HCT116 (cell line): ENCODE results near the gene HOXD10. TPM values are rescaled to one million over a fixed set of nuclear protein-coding genes. Genes with fewer than 3 reads are reported as not detected.

Experiments used
- ATAC-seq: fragments of 200-7000 bp; cut with Tn5 transposase; 2 replicates; pipeline ENCODE4 v1.9.1; 2020; ENCODE audit warnings: mild to moderate bottlenecking, moderate library complexity
- BruUV-seq: library from RNA; stranded (reverse); fragments of 400-500 nt; replicated peaks from 2 replicates; lab custom pipeline; 2021; lab: Mats Ljungman, UMichigan
- CTCF ChIA-PET: fragments of 300-600 bp; sonication (Branson Sonifier 250); formaldehyde crosslinking; loops from one replicate; lab custom pipeline; 2021; ENCODE audit warnings: antibody characterized with exemption; lab: Charles Lee
- POLR2A ChIA-PET: fragments of 300-600, 350-600 bp; sonication (Branson Sonifier 250); formaldehyde crosslinking; loops from one replicate; lab custom pipeline; 2021; ENCODE audit warnings: antibody characterized with exemption; lab: Charles Lee
- RAD21 ChIA-PET, 2 experiments: fragments of 300-600 bp; sonication (Branson Sonifier 250); formaldehyde crosslinking; loops; one replicate each; lab custom pipeline; 2023; ENCODE audit warnings: low total read pairs in 2 of 2; ENCODE audit not compliant: uncharacterized antibody in 2 of 2, unreplicated experiment in 2 of 2, low non-redundant PET in 1 of 2; lab: Charles Lee
- DNase-seq: peaks from one replicate; pipeline ENCODE4 v3.0.0-alpha.2; 2010; ENCODE audit warnings: low read depth, low spot score
- H2AFZ ChIP-seq: fragments of 200-600 bp; shearing (Covaris generic), sonication (generic); 2 replicates; pipeline ENCODE4 v1.6.1; 2017; ENCODE audit warnings: low read depth, mixed run types, mixed read lengths, antibody characterized with exemption, low read length; ENCODE audit not compliant: poor library complexity, severe bottlenecking
- H3K27ac ChIP-seq: 2 replicates; pipeline ENCODE4 v1.5.1; 2012; ENCODE audit warnings: low read depth, low read length
- H3K27me3 ChIP-seq: fragments of 200-600 bp; sonication (generic); 2 replicates; pipeline ENCODE4 v1.6.1; 2016; ENCODE audit warnings: mixed run types, low read length, mixed read lengths; ENCODE audit not compliant: insufficient read depth
- H3K36me3 ChIP-seq, 2 experiments: fragments of 200-500 bp in 1 of 2; fragments of 200-600 bp in 1 of 2; sonication (Bioruptor generic) in 1 of 2; sonication (generic) in 1 of 2; 2 replicates each; pipeline versions ENCODE4 v1.5.1 to v1.6.1; 2014 to 2016; ENCODE audit warnings: low read length in 2 of 2, inconsistent platforms in 1 of 2, mixed read lengths in 1 of 2, mixed run types in 1 of 2; ENCODE audit not compliant: insufficient read depth in 2 of 2, control insufficient read depth in 1 of 2
- H3K4me1 ChIP-seq, 2 experiments: fragments of 200-600 bp in 1 of 2; sonication (generic) in 1 of 2; 2 replicates each; pipeline versions ENCODE4 v1.5.1 to v1.6.1; 2012 to 2017; ENCODE audit warnings: low read length in 2 of 2, inconsistent platforms in 1 of 2, mild to moderate bottlenecking in 1 of 2, mixed read lengths in 1 of 2, mixed run types in 1 of 2, moderate library complexity in 1 of 2; ENCODE audit not compliant: insufficient read depth in 2 of 2, control insufficient read depth in 1 of 2
- H3K4me2 ChIP-seq: fragments of 200-600 bp; sonication (generic); 2 replicates; pipeline ENCODE4 v1.6.1; 2017; ENCODE audit warnings: mixed run types, low read length, mixed read lengths
- H3K4me3 ChIP-seq, 2 experiments: fragments of 200-600 bp in 1 of 2; sonication (generic) in 1 of 2; replicated peaks in 1 of 2; 2 replicates each; pipeline ENCODE4 v1.5.1; 2011 to 2016; ENCODE audit warnings: low read length in 2 of 2, control low read depth in 1 of 2, low read depth in 1 of 2, mild to moderate bottlenecking in 1 of 2, mixed read lengths in 1 of 2, mixed run types in 1 of 2
- H3K79me2 ChIP-seq: fragments of 200-600 bp; sonication (generic); 2 replicates; pipeline ENCODE4 v1.6.1; 2017; ENCODE audit warnings: mild to moderate bottlenecking, mixed run types, low read length, moderate library complexity, mixed read lengths; ENCODE audit not compliant: insufficient read depth
- H3K9ac ChIP-seq: fragments of 200-600 bp; sonication (generic); 2 replicates; pipeline ENCODE4 v1.6.1; 2016; ENCODE audit warnings: low read length, mixed read lengths
- H3K9me2 ChIP-seq: fragments of 200-600 bp; sonication (generic), shearing (Covaris generic); 2 replicates; pipeline ENCODE4 v1.6.1; 2017; ENCODE audit warnings: mixed run types, mild to moderate bottlenecking, moderate library complexity; ENCODE audit not compliant: insufficient read depth
- H3K9me3 ChIP-seq, 2 experiments: fragments of 200-500 bp in 1 of 2; fragments of 200-600 bp in 1 of 2; sonication (Bioruptor generic) in 1 of 2; sonication (generic) in 1 of 2; 2 replicates each; pipeline ENCODE4 v1.6.1; 2014 to 2017; ENCODE audit warnings: low read length in 2 of 2, mixed read lengths in 2 of 2, inconsistent platforms in 1 of 2, low read depth in 1 of 2, mild to moderate bottlenecking in 1 of 2, mixed run types in 1 of 2, moderate library complexity in 1 of 2; ENCODE audit not compliant: control insufficient read depth in 1 of 2, insufficient read depth in 1 of 2
- H4K20me1 ChIP-seq: fragments of 200-600 bp; sonication (generic), shearing (Covaris generic); 2 replicates; pipeline ENCODE4 v1.6.1; 2017; ENCODE audit warnings: mixed run types, mild to moderate bottlenecking, moderate library complexity; ENCODE audit not compliant: insufficient read depth
- CBX3 ChIP-seq: IDR thresholded peaks from 2 replicates; pipeline ENCODE4 v1.6.1; 2012; ENCODE audit warnings: low read depth
- CTCF ChIP-seq, 3 experiments: fragments of 200-600 bp in 1 of 3; sonication (generic) in 1 of 3; IDR thresholded peaks in 2 of 3; conservative IDR thresholded peaks in 1 of 3; 2 replicates each; pipeline ENCODE4 v1.5.1; 2012 to 2017; ENCODE audit warnings: low read depth in 2 of 3, low read length in 2 of 3, antibody characterized with exemption in 1 of 3, borderline replicate concordance in 1 of 3, control low read depth in 1 of 3, mild to moderate bottlenecking in 1 of 3, mixed read lengths in 1 of 3, mixed run types in 1 of 3, moderate library complexity in 1 of 3; ENCODE audit not compliant: insufficient read depth in 1 of 3
- ELF1 ChIP-seq: IDR thresholded peaks from 2 replicates; pipeline ENCODE4 v1.6.1; 2012; ENCODE audit warnings: low read depth, borderline replicate concordance
- EZH2phosphoT487 ChIP-seq: fragments of 200-600 bp; IDR thresholded peaks from 2 replicates; pipeline ENCODE4 v1.6.1; 2018; ENCODE audit warnings: antibody characterized with exemption, borderline replicate concordance
- REST ChIP-seq: IDR thresholded peaks from 2 replicates; pipeline ENCODE4 v1.6.1; 2012; ENCODE audit warnings: low read depth
- SIN3A ChIP-seq: IDR thresholded peaks from 2 replicates; pipeline ENCODE4 v1.6.1; 2012; ENCODE audit warnings: low read depth
- ZNF274 ChIP-seq: fragments of 200-500 bp; sonication (Bioruptor generic); IDR thresholded peaks from 2 replicates; pipeline ENCODE4 v1.6.1; 2014; ENCODE audit warnings: mild to moderate bottlenecking, low read depth, low read length, inconsistent platforms
- intact Hi-C: fragments of 100-400 bp; cut with micrococcal nuclease; formaldehyde crosslinking; loops from 2 replicates; pipeline ENCODE4 v1.10.0; 2022
- total RNA-seq: library from RNA; stranded (reverse); gene quantifications from one replicate; pipeline ENCODE4 v1.2.1, GENCODE V29; 2021; ENCODE audit not compliant: unreplicated experiment

HOXD10 gene
- total RNA-seq, 1 experiment from 2014 or later = not detected

DNA sequence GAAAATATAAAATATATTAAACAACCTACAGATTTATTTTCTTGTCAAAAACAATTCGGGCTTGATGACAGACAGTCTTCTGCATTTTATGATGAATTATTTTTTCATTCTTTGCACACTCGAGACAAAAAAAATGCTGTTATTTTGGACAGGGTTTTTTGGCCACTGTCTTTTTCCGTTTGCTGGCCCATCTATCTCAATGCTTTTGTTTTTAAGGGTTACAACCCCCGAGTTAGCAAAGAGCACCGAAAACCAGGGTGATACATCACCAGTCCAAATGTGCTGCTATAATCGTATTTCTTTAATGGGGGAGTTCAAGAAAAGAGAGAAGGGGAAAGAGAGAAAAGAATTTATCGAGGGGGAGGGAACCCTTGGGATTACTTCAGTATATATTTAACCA, 40.5 kb upstream of the HOXD10 start:
- POLR2A ChIA-PET = no interaction called here

More for the DNA sequence above, 40.5 kb upstream of the HOXD10 start:
- Histone ChIP-seq H3K36me3 (no peaks in the 10 kb centered on the region), H3K27ac (no peak overlapping the region), H3K4me1 (no peaks in the 10 kb centered on the region), H3K27me3 (no peaks in the 10 kb centered on the region), H3K9me3 (no peaks in the 10 kb centered on the region), H3K4me3 (no peak overlapping the region), H3K79me2 (no peaks in the 10 kb centered on the region), H3K4me2 (no peak overlapping the region), H4K20me1 (no peaks in the 10 kb centered on the region), H3K9me2 (no peaks in the 10 kb centered on the region), H3K9ac (no peak overlapping the region), H2AFZ (no peak overlapping the region)
- DNase-seq (no peak), ATAC-seq (no peak)
- intact Hi-C loops = no loop called here
- ChIA-PET CTCF (no interaction called here), RAD21 (no interaction called here)
- no peak for TF ChIP-seq REST
- TF ChIP-seq ELF1 = no peak
- no peak for TF ChIP-seq CTCF (IDR thresholded peaks at IDR 0.05 in 2 of 3, conservative IDR thresholded peaks at IDR 0.05 in 1 of 3; ENCODE audit: borderline replicate concordance in 1 of 3, insufficient read depth in 1 of 3, low read depth in 2 of 3, low read length in 2 of 3)
- no peak for TF ChIP-seq ZNF274
- TF ChIP-seq CBX3 = no peak
- TF ChIP-seq SIN3A = no peak
- TF ChIP-seq EZH2phosphoT487 = no peak
- no TSS peak for BruUV-seq
